ENCODE measurements around the gene PWWP3B. TPM values are rescaled to one million over a fixed set of nuclear protein-coding genes. Genes with fewer than 3 reads are reported as not detected.

PWWP3B gene
- total RNA-seq, 4 donors from 2014 or later = 11.4 to 20.2 (median 17.0) TPM

- H3K4me3 ChIP-seq = no peak overlapping the region
- no peak for DNase-seq (ENCODE audit: low spot score in 2 of 2)
- H3K36me3 ChIP-seq = no peaks in the 10 kb centered on the region
- H3K27ac ChIP-seq = no peak overlapping the region
- H3K27me3 ChIP-seq = no peaks in the 10 kb centered on the region
- no peaks in the 10 kb centered on the region for H3K4me1 ChIP-seq
- TF ChIP-seq, protein P1, sequence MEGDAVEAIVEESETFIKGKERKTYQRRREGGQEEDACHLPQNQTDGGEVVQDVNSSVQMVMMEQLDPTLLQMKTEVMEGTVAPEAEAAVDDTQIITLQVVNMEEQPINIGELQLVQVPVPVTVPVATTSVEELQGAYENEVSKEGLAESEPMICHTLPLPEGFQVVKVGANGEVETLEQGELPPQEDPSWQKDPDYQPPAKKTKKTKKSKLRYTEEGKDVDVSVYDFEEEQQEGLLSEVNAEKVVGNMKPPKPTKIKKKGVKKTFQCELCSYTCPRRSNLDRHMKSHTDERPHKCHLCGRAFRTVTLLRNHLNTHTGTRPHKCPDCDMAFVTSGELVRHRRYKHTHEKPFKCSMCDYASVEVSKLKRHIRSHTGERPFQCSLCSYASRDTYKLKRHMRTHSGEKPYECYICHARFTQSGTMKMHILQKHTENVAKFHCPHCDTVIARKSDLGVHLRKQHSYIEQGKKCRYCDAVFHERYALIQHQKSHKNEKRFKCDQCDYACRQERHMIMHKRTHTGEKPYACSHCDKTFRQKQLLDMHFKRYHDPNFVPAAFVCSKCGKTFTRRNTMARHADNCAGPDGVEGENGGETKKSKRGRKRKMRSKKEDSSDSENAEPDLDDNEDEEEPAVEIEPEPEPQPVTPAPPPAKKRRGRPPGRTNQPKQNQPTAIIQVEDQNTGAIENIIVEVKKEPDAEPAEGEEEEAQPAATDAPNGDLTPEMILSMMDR (IDR thresholded peaks at IDR 0.05) = no peak
- TF ChIP-seq POLR2A (IDR thresholded peaks at IDR 0.05) = no peak
- TF ChIP-seq EP300 (IDR thresholded peaks at IDR 0.05) = no peak
- WGBS, 2 donors = 8 to 42% methylated on average over 2 to 3 of the region's 3 CpGs
- H3K9me3 ChIP-seq = no peaks in the 10 kb centered on the region
Measured at GRCh38 chrX:106201502-106202178, 33.5 kb downstream of the PWWP3B start.

DNA sequence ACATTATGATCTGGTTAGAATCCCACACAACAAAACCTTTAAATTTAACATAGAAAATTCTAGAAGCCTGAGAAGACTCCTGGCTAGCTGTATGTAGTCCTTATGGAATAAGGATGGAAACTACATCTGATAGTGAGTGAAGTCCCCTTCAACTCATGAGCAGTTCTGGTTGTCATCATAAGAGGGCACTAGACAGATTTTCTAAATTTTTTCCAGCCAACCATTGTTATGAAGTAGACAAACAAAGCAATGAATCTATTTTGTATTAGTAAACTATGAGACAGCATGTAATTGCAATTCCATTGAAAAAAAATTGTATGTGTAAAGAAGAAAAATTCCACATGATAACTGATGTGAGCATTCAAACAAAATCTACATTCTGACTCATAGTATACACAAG is 35.2 kb downstream of the PWWP3B start:
- TF ChIP-seq, protein P1 (IDR thresholded peaks at IDR 0.05) = no peak
- TF ChIP-seq POLR2A (IDR thresholded peaks at IDR 0.05) (no peak), EP300 (IDR thresholded peaks at IDR 0.05) (no peak)
- Histone ChIP-seq H3K4me1 (no peaks in the 10 kb centered on the region), H3K36me3 (no peaks in the 10 kb centered on the region), H3K27ac (no peak overlapping the region), H3K4me3 (no peak overlapping the region), H3K9me3 (no peaks in the 10 kb centered on the region), H3K27me3 (no peaks in the 10 kb centered on the region)
- no peak for DNase-seq (ENCODE audit: low spot score in 2 of 2)

- WGBS, 2 donors = 38 to 53% methylated on average over 1 of the region's 1 CpG
- TF ChIP-seq, protein P1 (IDR thresholded peaks at IDR 0.05) = no peak
- TF ChIP-seq POLR2A (IDR thresholded peaks at IDR 0.05) (no peak), EP300 (IDR thresholded peaks at IDR 0.05) (no peak)
- H3K36me3 ChIP-seq = no peaks in the 10 kb centered on the region
Measured at GRCh38 chrX:106208154-106208553, 40.0 kb downstream of the PWWP3B start.

More at GRCh38 chrX:106208154-106208553, 40.0 kb downstream of the PWWP3B start:
- DNase-seq (ENCODE audit: low spot score in 2 of 2) = no peak
- Histone ChIP-seq H3K4me1 (no peaks in the 10 kb centered on the region), H3K4me3 (no peak overlapping the region), H3K27ac (no peak overlapping the region), H3K9me3 (no peaks in the 10 kb centered on the region), H3K27me3 (peaks cover 0 to 7% of the 10 kb centered on the region in 2 donors)

Other genes with a start within 250 kb of the PWWP3B start
- gene SERPINA7, start 129.6 kb upstream of the PWWP3B start, total RNA-seq = not detected

Data from tibial nerve (tissue), 4 donors.